ENCODE results near the gene ASNS.

ASNS gene

DNA sequence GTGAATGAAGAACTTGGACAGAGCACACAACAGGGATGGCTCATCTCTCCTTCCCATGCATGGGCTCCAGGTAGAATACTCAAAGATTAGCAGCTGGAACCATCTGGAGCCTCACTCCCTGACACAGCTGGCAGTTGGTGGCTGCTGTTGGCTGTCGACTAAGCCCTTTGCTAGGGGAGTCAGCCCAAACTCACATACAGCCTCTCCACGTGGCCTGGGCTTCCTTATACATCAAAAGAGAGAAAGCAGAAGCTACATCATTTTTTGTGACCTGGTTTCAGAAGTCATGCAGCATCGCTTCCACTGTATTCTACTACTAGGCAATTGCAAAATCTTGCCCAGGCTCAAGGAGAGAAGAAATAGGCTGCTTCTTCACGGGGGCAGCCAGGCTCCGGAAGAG is 24.4 kb downstream of the ASNS start:
- ATAC-seq (ENCODE audit: insufficient read depth, low read depth) (peak; percentile 42; the same call in 1 of the 3 replicates), DNase-seq (no peak)
- Histone ChIP-seq H3K27ac (ENCODE audit: low read length) (no peak overlapping the region), H3K9me3 (ENCODE audit: insufficient read depth, low read length, severe bottlenecking) (no peaks in the 10 kb centered on the region), H3K79me2 (ENCODE audit: insufficient read depth, low read length) (no peaks in the 10 kb centered on the region), H3K4me3 (ENCODE audit: low read depth in 1 of 2, low read length in 2 of 2) (no peak overlapping the region), H3K9ac (ENCODE audit: low read depth, low read length) (no peak overlapping the region), H3K4me1 (ENCODE audit: insufficient read depth, low read length) (no peaks in the 10 kb centered on the region), H2AFZ (ENCODE audit: low read depth, low read length) (no peak overlapping the region), H4K20me1 (ENCODE audit: insufficient read depth, low read length) (no peaks in the 10 kb centered on the region), H3K27me3 (ENCODE audit: insufficient read depth, low read length, poor library complexity) (no peaks in the 10 kb centered on the region), H3K36me3 (ENCODE audit: insufficient read depth, low read length) (no peaks in the 10 kb centered on the region), H3K4me2 (ENCODE audit: insufficient read depth, low read length) (no peak overlapping the region)
- TF ChIP-seq, protein P1, sequence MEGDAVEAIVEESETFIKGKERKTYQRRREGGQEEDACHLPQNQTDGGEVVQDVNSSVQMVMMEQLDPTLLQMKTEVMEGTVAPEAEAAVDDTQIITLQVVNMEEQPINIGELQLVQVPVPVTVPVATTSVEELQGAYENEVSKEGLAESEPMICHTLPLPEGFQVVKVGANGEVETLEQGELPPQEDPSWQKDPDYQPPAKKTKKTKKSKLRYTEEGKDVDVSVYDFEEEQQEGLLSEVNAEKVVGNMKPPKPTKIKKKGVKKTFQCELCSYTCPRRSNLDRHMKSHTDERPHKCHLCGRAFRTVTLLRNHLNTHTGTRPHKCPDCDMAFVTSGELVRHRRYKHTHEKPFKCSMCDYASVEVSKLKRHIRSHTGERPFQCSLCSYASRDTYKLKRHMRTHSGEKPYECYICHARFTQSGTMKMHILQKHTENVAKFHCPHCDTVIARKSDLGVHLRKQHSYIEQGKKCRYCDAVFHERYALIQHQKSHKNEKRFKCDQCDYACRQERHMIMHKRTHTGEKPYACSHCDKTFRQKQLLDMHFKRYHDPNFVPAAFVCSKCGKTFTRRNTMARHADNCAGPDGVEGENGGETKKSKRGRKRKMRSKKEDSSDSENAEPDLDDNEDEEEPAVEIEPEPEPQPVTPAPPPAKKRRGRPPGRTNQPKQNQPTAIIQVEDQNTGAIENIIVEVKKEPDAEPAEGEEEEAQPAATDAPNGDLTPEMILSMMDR (IDR thresholded peaks at IDR 0.05; ENCODE audit: borderline replicate concordance, extremely low read depth, low read length, poor library complexity, severe bottlenecking) = no peak
- TF ChIP-seq EZH2 (IDR thresholded peaks at IDR 0.05; ENCODE audit: borderline replicate concordance, low read depth, low read length, severe bottlenecking) = no peak

DNA sequence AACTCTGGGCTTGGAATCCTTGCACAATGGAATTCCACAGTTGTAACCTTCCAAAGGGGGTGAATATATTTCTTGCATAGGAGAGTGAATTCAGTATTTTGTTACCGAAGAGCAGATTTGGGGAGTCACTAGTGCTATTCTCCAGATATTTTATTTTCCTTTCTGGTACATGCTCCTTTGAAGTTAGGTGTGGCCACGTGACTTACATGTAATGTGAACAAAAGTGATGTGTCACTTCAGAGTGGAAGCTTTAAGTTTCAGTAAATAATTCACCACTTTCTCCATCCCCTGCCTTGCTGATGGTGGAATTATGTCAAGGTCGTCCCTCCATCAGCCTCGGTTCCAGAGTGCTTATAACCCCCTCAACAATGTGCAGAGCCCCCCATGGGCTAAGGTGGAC is 25.3 kb downstream of the ASNS start:
- DNase-seq = no peak
- Histone ChIP-seq H2AFZ (ENCODE audit: low read depth, low read length) (no peak overlapping the region), H3K4me1 (ENCODE audit: insufficient read depth, low read length) (no peaks in the 10 kb centered on the region), H4K20me1 (ENCODE audit: insufficient read depth, low read length) (no peaks in the 10 kb centered on the region), H3K4me2 (ENCODE audit: insufficient read depth, low read length) (no peak overlapping the region), H3K79me2 (ENCODE audit: insufficient read depth, low read length) (no peaks in the 10 kb centered on the region), H3K4me3 (ENCODE audit: low read depth in 1 of 2, low read length in 2 of 2) (no peak overlapping the region), H3K27ac (ENCODE audit: low read length) (no peak overlapping the region), H3K27me3 (ENCODE audit: insufficient read depth, low read length, poor library complexity) (no peaks in the 10 kb centered on the region), H3K36me3 (ENCODE audit: insufficient read depth, low read length) (no peaks in the 10 kb centered on the region), H3K9me3 (ENCODE audit: insufficient read depth, low read length, severe bottlenecking) (no peaks in the 10 kb centered on the region), H3K9ac (ENCODE audit: low read depth, low read length) (no peak overlapping the region)
- TF ChIP-seq EZH2 (IDR thresholded peaks at IDR 0.05; ENCODE audit: borderline replicate concordance, low read depth, low read length, severe bottlenecking) = no peak
- TF ChIP-seq, protein P1 (IDR thresholded peaks at IDR 0.05; ENCODE audit: borderline replicate concordance, extremely low read depth, low read length, poor library complexity, severe bottlenecking) = no peak
- ATAC-seq (ENCODE audit: insufficient read depth, low read depth) = no peak

DNA sequence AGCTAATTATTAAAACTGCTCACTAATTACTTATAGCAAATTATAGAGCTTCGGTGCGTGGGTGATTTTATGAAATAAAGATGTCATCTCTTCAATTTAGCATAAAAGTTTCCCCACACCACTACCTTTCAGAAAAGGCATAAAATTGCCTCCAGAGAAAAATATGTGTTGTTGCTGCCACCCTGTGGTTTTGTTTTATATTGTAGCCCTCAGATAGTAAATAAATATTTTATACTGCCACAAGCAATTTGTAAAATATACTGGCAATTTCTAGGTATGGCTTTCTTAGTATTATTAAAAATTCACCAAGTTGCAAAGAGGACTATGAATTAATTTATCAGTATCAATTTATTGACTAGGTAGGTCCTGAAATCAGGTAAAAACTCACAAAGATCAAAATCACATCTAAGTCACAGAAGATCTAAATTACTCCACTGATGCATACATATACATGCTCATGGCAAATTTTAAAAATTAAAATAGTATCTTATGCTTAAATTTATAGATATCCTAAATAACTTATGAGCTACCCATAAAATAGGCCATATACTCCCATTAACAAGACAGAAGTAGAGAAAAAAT is 26.5 kb downstream of the ASNS start:
- Histone ChIP-seq H2AFZ (ENCODE audit: low read depth, low read length) (no peak overlapping the region), H3K4me1 (ENCODE audit: insufficient read depth, low read length) (no peaks in the 10 kb centered on the region), H3K27me3 (ENCODE audit: insufficient read depth, low read length, poor library complexity) (no peaks in the 10 kb centered on the region), H3K36me3 (ENCODE audit: insufficient read depth, low read length) (no peaks in the 10 kb centered on the region), H3K9ac (ENCODE audit: low read depth, low read length) (no peak overlapping the region), H3K4me3 (ENCODE audit: low read depth in 1 of 2, low read length in 2 of 2) (no peak overlapping the region), H4K20me1 (ENCODE audit: insufficient read depth, low read length) (no peaks in the 10 kb centered on the region), H3K79me2 (ENCODE audit: insufficient read depth, low read length) (no peaks in the 10 kb centered on the region), H3K27ac (ENCODE audit: low read length) (no peak overlapping the region), H3K9me3 (ENCODE audit: insufficient read depth, low read length, severe bottlenecking) (no peaks in the 10 kb centered on the region), H3K4me2 (ENCODE audit: insufficient read depth, low read length) (no peak overlapping the region)
- ATAC-seq (ENCODE audit: insufficient read depth, low read depth) (no peak), DNase-seq (no peak)
- TF ChIP-seq, protein P1 (IDR thresholded peaks at IDR 0.05; ENCODE audit: borderline replicate concordance, extremely low read depth, low read length, poor library complexity, severe bottlenecking) = peak; percentile 58
- TF ChIP-seq EZH2 (IDR thresholded peaks at IDR 0.05; ENCODE audit: borderline replicate concordance, low read depth, low read length, severe bottlenecking) = no peak

Data from DND-41 (cell line).